A549 (cell line): ENCODE data around the gene DNASE1L1. TPM values are rescaled to one million over a fixed set of nuclear protein-coding genes. Genes with fewer than 3 reads are reported as not detected.

Source experiments
- ATAC-seq, 2 experiments: fragments of 200-7000 bp in 1 of 2; fragments of >200 bp in 1 of 2; cut with Nextera tagmentation in 1 of 2; cut with Tn5 transposase in 1 of 2; 3 replicates each; pipeline versions ENCODE4 v1.8.0 to v1.9.1; 2018 to 2020; ENCODE audit warnings: mild to moderate bottlenecking in 1 of 2, moderate library complexity in 1 of 2
- CTCF ChIA-PET: fragments of 300-600 bp; sonication (Branson Sonifier 250); formaldehyde crosslinking; extraction: SDS; loops from one replicate; lab custom pipeline; 2021; ENCODE audit warnings: antibody characterized with exemption, inconsistent platforms; lab: Yijun Ruan, JAX
- POLR2A ChIA-PET: fragments of 350-600 bp; formaldehyde crosslinking; extraction: SDS; loops from one replicate; lab custom pipeline; 2021; ENCODE audit warnings: antibody characterized with exemption, inconsistent platforms; lab: Yijun Ruan, JAX
- DNase-seq, 2 experiments: peaks; one replicate each; pipeline versions ENCODE4 v3.0.0 to v3.0.0-alpha.2; 2011 to 2016; ENCODE audit warnings: low read depth in 1 of 2, low spot score in 1 of 2
- FAIRE-seq: peaks from 2 replicates; lab custom pipeline; 2011; peaks lifted over from hg19 to GRCh38; lab: Jason Lieb, UNC
- H3K27ac ChIP-seq, 2 experiments: fragments of >200 bp; sonication (Bioruptor Twin); formaldehyde crosslinking; 3 replicates each; pipeline ENCODE4 v1.5.1; 2016 to 2017
- H3K4me1 ChIP-seq: fragments of >200 bp; sonication (Bioruptor Twin); formaldehyde crosslinking; 3 replicates; pipeline ENCODE4 v1.6.1; 2016
- H3K4me2 ChIP-seq: fragments of >200 bp; sonication (Bioruptor Twin); formaldehyde crosslinking; 3 replicates; pipeline ENCODE4 v1.6.1; 2016
- H3K4me3 ChIP-seq: fragments of >200 bp; sonication (Bioruptor Twin); formaldehyde crosslinking; 3 replicates; pipeline ENCODE4 v1.5.1; 2016
- H3K9me3 ChIP-seq: fragments of >200 bp; sonication (Bioruptor Twin); formaldehyde crosslinking; 3 replicates; pipeline ENCODE4 v1.6.1; 2016
- CEBPB ChIP-seq, 2 experiments: fragments of >200 bp in 1 of 2; sonication (Bioruptor Twin) in 1 of 2; formaldehyde crosslinking in 1 of 2; IDR thresholded peaks; 2 replicates each; pipeline ENCODE4 v1.6.1; 2012 to 2016
- CHD2 ChIP-seq: fragments of 150-350 bp; IDR thresholded peaks from 2 replicates; pipeline ENCODE4 v1.6.1; 2014; ENCODE audit warnings: low read length; ENCODE audit not compliant: partially characterized antibody
- EHF ChIP-seq: fragments of 250-450 bp; sonication (Bioruptor Pico); IDR thresholded peaks from 2 replicates; pipeline ENCODE4 v1.5.0; 2020; ENCODE audit warnings: mild to moderate bottlenecking
- ESRRA ChIP-seq: fragments of 150-350 bp; IDR thresholded peaks from 2 replicates; pipeline ENCODE4 v1.6.1; 2014; ENCODE audit warnings: mild to moderate bottlenecking, low read length, borderline replicate concordance
- FOSB ChIP-seq: fragments of 250-450 bp; sonication (Bioruptor Pico); IDR thresholded peaks from 2 replicates; pipeline ENCODE4 v1.5.0; 2020; ENCODE audit warnings: mild to moderate bottlenecking, moderate library complexity
- HDAC2 ChIP-seq: fragments of 200-600 bp; sonication (generic); IDR thresholded peaks from 2 replicates; pipeline ENCODE4 v1.6.1; 2016
- HEYL ChIP-seq: fragments of 250-450 bp; sonication (Bioruptor Pico); IDR thresholded peaks from 2 replicates; pipeline ENCODE4 v1.8.0; 2021; ENCODE audit warnings: mild to moderate bottlenecking, moderate library complexity
- HOXA7 ChIP-seq: fragments of 250-450 bp; sonication (Bioruptor Pico); IDR thresholded peaks from 2 replicates; pipeline ENCODE4 v1.5.0; 2020; ENCODE audit warnings: mild to moderate bottlenecking, moderate library complexity
- HOXB13 ChIP-seq: fragments of 250-450 bp; sonication (Bioruptor Pico); IDR thresholded peaks from 2 replicates; pipeline ENCODE4 v1.5.0; 2020; ENCODE audit warnings: low read depth, mild to moderate bottlenecking, moderate library complexity
- HOXB5 ChIP-seq: fragments of 250-450 bp; sonication (Bioruptor Pico); IDR thresholded peaks from 2 replicates; pipeline ENCODE4 v1.5.0; 2020; ENCODE audit warnings: mild to moderate bottlenecking, moderate library complexity
- JUNB ChIP-seq: fragments of >200 bp; sonication (Bioruptor Twin); formaldehyde crosslinking; IDR thresholded peaks from 2 replicates; pipeline ENCODE4 v1.6.1; 2016
- MYC ChIP-seq: IDR thresholded peaks from 2 replicates; pipeline ENCODE4 v1.6.1; 2012; ENCODE audit warnings: mild to moderate bottlenecking, inconsistent platforms, low read length, improper control_type of control experiment, borderline replicate concordance
- NR3C1 ChIP-seq: fragments of >200 bp; sonication (Bioruptor Twin); formaldehyde crosslinking; IDR thresholded peaks from 3 replicates; pipeline ENCODE4 v1.6.1; 2017
- PHF8 ChIP-seq: fragments of 200-600 bp; sonication (generic); IDR thresholded peaks from 2 replicates; pipeline ENCODE4 v1.6.1; 2016; ENCODE audit warnings: low read depth, mild to moderate bottlenecking, antibody characterized with exemption, moderate library complexity, borderline replicate concordance
- POLR2AphosphoS2 ChIP-seq: conservative IDR thresholded peaks from 2 replicates; pipeline ENCODE4 v1.6.1; 2012; ENCODE audit warnings: low read length, improper control_type of control experiment, inconsistent platforms
- SREBF2 ChIP-seq: fragments of 450-650 bp; IDR thresholded peaks from 2 replicates; pipeline ENCODE4 v1.6.1; 2014; ENCODE audit warnings: mild to moderate bottlenecking, moderate library complexity
- ZC3H11A ChIP-seq: fragments of 450-650 bp; IDR thresholded peaks from 2 replicates; pipeline ENCODE4 v1.6.1; 2014; ENCODE audit warnings: antibody characterized with exemption, mild to moderate bottlenecking
- ZSCAN20 ChIP-seq: fragments of 250-450 bp; sonication (Bioruptor Pico); IDR thresholded peaks from 2 replicates; pipeline ENCODE4 v1.8.0; 2022; ENCODE audit warnings: mild to moderate bottlenecking, moderate library complexity
- WGBS: methylation state at CpG from one replicate; pipeline ENCODE4 v1.1.6; 2017; ENCODE audit errors: missing lambda C conversion rate; 5-methylcytosine and 5-hydroxymethylcytosine counted together
- polyA plus RNA-seq, 4 experiments: library from polyadenylated mRNA; depleted of rRNA in 3 of 4; stranded (reverse); fragments of >200 nt; fragmentation: RNase III in 1 of 4; extraction: RNeasy Plus Mini Kit Qiagen cat#74134 plus additional on column Dnase treatment in 1 of 4; gene quantifications; 2 replicates in 3 of 4; 3 replicates in 1 of 4; pipeline ENCODE4 v1.2.3, GENCODE V29; 2011 to 2017
- TF ChIP-seq, protein P1 (sequence below): fragments of 200-600 bp; sonication (generic); IDR thresholded peaks from 2 replicates; pipeline ENCODE4 v1.6.1; 2016; ENCODE audit warnings: antibody characterized with exemption, mild to moderate bottlenecking, moderate library complexity
- TF ChIP-seq, protein P2 (sequence below): fragments of >200 bp; sonication (Bioruptor Twin); formaldehyde crosslinking; IDR thresholded peaks from 2 replicates; pipeline ENCODE4 v1.6.1; 2016
- TF ChIP-seq, protein P3 (sequence below): fragments of >200 bp; sonication (Bioruptor Twin); formaldehyde crosslinking; IDR thresholded peaks from 3 replicates; pipeline ENCODE4 v1.6.1; 2016

DNASE1L1 gene
- polyA plus RNA-seq, 2 of the 4 experiments (the other 2 are of a cell fraction) = 14.3 to 24.5 TPM

DNA sequence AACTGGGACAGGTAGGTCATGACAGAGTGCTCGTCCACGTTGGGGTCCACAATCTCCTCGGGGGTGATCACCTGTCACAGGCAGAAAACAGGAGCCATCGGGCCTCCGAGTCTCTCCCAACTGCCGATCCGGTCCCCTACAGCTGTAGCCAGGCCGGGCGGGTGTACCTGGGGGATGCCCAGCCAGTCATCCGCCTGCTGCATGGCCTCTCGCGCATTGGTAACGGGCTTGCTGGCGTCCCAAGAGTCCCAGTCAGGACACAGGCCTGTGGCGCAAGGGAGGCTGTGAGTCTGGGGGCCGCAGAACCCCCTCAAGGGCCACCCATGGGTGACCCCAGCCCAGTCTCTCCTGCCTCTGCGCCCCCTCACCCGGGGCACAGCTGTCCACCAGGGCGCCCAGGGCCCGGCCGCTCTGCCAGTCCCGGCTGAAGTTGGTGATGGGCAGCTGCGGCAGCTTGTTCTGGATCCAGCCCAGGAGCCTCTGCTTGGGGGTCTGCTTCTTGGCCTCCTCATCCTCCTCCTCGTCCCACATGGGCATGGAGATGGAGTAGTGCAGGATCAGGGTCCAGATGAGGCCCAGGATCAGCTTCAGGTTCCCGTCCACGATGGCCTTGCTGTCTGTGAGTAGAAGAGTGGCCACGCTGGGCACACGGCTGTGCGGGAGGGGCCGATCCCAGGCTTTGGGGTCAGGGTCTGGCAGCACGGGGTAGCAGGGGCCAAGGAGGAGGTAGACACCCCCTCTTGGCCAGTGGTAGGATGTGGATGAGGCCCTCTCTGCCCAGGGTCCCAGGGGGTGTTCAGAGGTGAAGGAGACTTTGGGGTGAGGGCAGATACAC, 41.4 kb downstream of the DNASE1L1 start (continued):
- TF ChIP-seq, protein P1, sequence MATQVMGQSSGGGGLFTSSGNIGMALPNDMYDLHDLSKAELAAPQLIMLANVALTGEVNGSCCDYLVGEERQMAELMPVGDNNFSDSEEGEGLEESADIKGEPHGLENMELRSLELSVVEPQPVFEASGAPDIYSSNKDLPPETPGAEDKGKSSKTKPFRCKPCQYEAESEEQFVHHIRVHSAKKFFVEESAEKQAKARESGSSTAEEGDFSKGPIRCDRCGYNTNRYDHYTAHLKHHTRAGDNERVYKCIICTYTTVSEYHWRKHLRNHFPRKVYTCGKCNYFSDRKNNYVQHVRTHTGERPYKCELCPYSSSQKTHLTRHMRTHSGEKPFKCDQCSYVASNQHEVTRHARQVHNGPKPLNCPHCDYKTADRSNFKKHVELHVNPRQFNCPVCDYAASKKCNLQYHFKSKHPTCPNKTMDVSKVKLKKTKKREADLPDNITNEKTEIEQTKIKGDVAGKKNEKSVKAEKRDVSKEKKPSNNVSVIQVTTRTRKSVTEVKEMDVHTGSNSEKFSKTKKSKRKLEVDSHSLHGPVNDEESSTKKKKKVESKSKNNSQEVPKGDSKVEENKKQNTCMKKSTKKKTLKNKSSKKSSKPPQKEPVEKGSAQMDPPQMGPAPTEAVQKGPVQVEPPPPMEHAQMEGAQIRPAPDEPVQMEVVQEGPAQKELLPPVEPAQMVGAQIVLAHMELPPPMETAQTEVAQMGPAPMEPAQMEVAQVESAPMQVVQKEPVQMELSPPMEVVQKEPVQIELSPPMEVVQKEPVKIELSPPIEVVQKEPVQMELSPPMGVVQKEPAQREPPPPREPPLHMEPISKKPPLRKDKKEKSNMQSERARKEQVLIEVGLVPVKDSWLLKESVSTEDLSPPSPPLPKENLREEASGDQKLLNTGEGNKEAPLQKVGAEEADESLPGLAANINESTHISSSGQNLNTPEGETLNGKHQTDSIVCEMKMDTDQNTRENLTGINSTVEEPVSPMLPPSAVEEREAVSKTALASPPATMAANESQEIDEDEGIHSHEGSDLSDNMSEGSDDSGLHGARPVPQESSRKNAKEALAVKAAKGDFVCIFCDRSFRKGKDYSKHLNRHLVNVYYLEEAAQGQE = no peak
- no peak for TF ChIP-seq HOXA7 (CRISPR knock-in tag)
- no peak for TF ChIP-seq CHD2

DNA sequence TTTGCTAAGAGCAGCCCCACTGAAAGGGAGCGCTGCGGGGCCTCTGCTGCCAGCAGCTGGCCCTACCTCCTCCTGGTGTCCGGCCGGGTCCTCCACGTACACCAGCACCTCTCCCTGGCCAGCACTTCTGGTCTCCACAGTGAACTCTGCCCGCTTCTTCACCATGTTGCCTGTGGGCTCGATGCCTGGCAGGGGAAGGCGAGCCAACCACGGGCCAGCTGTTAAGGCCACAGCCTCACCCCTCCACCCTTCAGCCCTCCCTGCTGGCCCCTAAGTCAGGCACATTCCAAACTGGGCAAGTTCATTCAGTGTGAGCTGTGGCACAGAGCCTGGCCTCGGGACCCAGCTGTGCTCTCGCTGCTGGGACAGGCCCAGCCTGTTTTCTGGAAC, 42.4 kb downstream of the DNASE1L1 start:
- Histone ChIP-seq H3K4me3 (peak overlapping the region; percentile 20; the same call in 1 of the 3 replicates), H3K4me1 (peaks cover 56% of the 10 kb centered on the region), H3K27ac (peak overlapping the region; percentile 98 to 100; a peak in 5 of 6 replicates), H3K9me3 (no peaks in the 10 kb centered on the region), H3K4me2 (peak overlapping the region; percentile 93)
- ChIA-PET CTCF (interaction anchor here (1.4 to 2.6 kb wide), 2 partner anchors 10 to 19 kb away, joined by 3 to 9 read pairs; no protein-coding TSS in a partner anchor), POLR2A (interaction anchor here (1.0 kb wide), 1 partner anchor 31 kb away, joined by 3 read pairs; no protein-coding TSS in a partner anchor)
- WGBS = 85% methylated on average over 6 of the region's 11 CpGs
- ATAC-seq (no peak), FAIRE-seq (no peak), DNase-seq (no peak)
- TF ChIP-seq JUNB (no peak), SREBF2 (no peak), FOSB (no peak), ESRRA (no peak), ZC3H11A (no peak), MYC (no peak), CEBPB (IDR thresholded peaks at IDR 0.05) (no peak), NR3C1 (no peak), HOXB13 (CRISPR knock-in tag) (no peak), PHF8 (no peak), ZSCAN20 (CRISPR knock-in tag) (no peak), HEYL (no peak), HOXB5 (CRISPR knock-in tag) (no peak), HDAC2 (no peak), POLR2AphosphoS2 (no peak), EHF (CRISPR knock-in tag) (no peak)
- TF ChIP-seq, protein P1 = no peak
- TF ChIP-seq, protein P2, sequence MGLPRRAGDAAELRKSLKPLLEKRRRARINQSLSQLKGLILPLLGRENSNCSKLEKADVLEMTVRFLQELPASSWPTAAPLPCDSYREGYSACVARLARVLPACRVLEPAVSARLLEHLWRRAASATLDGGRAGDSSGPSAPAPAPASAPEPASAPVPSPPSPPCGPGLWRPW = no peak
- TF ChIP-seq, protein P3, sequence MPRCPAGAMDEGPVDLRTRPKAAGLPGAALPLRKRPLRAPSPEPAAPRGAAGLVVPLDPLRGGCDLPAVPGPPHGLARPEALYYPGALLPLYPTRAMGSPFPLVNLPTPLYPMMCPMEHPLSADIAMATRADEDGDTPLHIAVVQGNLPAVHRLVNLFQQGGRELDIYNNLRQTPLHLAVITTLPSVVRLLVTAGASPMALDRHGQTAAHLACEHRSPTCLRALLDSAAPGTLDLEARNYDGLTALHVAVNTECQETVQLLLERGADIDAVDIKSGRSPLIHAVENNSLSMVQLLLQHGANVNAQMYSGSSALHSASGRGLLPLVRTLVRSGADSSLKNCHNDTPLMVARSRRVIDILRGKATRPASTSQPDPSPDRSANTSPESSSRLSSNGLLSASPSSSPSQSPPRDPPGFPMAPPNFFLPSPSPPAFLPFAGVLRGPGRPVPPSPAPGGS = no peak
